Measurements from ENCODE around the gene IRF9. TPM values are rescaled to one million over a fixed set of nuclear protein-coding genes. Genes with fewer than 3 reads are reported as not detected.
A peak's percentile ranks its signal among the peaks of the same experiment; 100 is the strongest.

Gene IRF9
- total RNA-seq, 2 donors from 2014 or later: 12.5 to 21.5 TPM

- peak overlapping the region; percentile 78 to 93 (median 84) for H3K27ac ChIP-seq
- intact Hi-C loops (cut with DNase I): no loop called here
- ATAC-seq: no peak
- WGBS, 2 donors: 1 to 2% methylated on average over 8 to 9 of the region's 9 CpGs
- TF ChIP-seq POLR2A (IDR thresholded peaks at IDR 0.05) (no peak), CTCF (IDR thresholded peaks at IDR 0.05) (no peak)
- no peak for DNase-seq
- peak overlapping the region; percentile 87 to 96 for H3K4me3 ChIP-seq
- peaks cover 0 to 8% of the 10 kb centered on the region in 2 donors for H3K36me3 ChIP-seq (replicated peaks in 1 of 2; ENCODE audit: insufficient read depth in 1 of 2, low read depth in 2 of 2)
- H3K4me1 ChIP-seq: peaks cover 45% of the 10 kb centered on the region
- H3K9me3 ChIP-seq: no peaks in the 10 kb centered on the region
- H3K27me3 ChIP-seq: no peaks in the 10 kb centered on the region
These were observed 15.2 kb upstream of the IRF9 start for GRCh38 chr14:24145690-24146452.

GRCh38 chr14:24146453-24146977, 14.6 kb upstream of the IRF9 start, which contains the start of gene PSME2:
Gene PSME2, minus strand, starts transcription at chr14:24146610. Its CDS starts 29 bp downstream, at chr14:24146581.
- Histone ChIP-seq H3K27ac (peak within 1 kb of the TSS; percentile 78 to 93 (median 84)), H3K27me3 (no peaks in the 10 kb centered on the region), H3K36me3 (replicated peaks in 1 of 2; ENCODE audit: insufficient read depth in 1 of 2, low read depth in 2 of 2) (peaks cover 0 to 13% of the 10 kb centered on the region in 2 donors), H3K9me3 (no peaks in the 10 kb centered on the region), H3K4me3 (peak within 1 kb of the TSS; percentile 87 to 96), H3K4me1 (peaks cover 45% of the 10 kb centered on the region)
- ATAC-seq: peak; percentile 76
- DNase-seq: peak; percentile 94 to 98 (median 97)
- intact Hi-C loops (cut with DNase I): no loop called here
- WGBS, 2 donors: 0% methylated on average over 20 to 25 of the region's 25 CpGs
- TF ChIP-seq POLR2A (IDR thresholded peaks at IDR 0.05): peak in 2 of 3 donors; percentile 10 to 30
- TF ChIP-seq CTCF (IDR thresholded peaks at IDR 0.05): peak in 3 of 7 experiments; percentile 4 to 26 (median 16)

GRCh38 chr14:24146978-24147760, 13.9 kb upstream of the IRF9 start, which contains the start of gene RNF31:
Gene RNF31, plus strand, starts transcription at chr14:24147498. Its CDS starts 201 bp downstream, at chr14:24147699.
- Histone ChIP-seq H3K4me1 (peaks cover 41% of the 10 kb centered on the region), H3K9me3 (no peaks in the 10 kb centered on the region), H3K27ac (peak within 1 kb of the TSS; percentile 78 to 93 (median 84)), H3K27me3 (no peaks in the 10 kb centered on the region), H3K36me3 (replicated peaks in 1 of 2; ENCODE audit: insufficient read depth in 1 of 2, low read depth in 2 of 2) (peaks cover 0 to 16% of the 10 kb centered on the region in 2 donors), H3K4me3 (peak within 1 kb of the TSS; percentile 87 to 96)
- DNase-seq: peak; percentile 98 to 99 (median 98)
- intact Hi-C loops (cut with DNase I): no loop called here
- peak; percentile 93 for ATAC-seq
- TF ChIP-seq POLR2A (IDR thresholded peaks at IDR 0.05): peak in 2 of 3 donors; percentile 67 to 76
- peak in 1 of 7 experiments; percentile 3 for TF ChIP-seq CTCF (IDR thresholded peaks at IDR 0.05)
- WGBS, 2 donors: 0 to 2% methylated on average over 33 to 44 of the region's 57 CpGs

- peaks cover 36% of the 10 kb centered on the region for H3K4me1 ChIP-seq
- WGBS, 2 donors: 4 to 9% methylated on average over 13 to 27 of the region's 29 CpGs
- intact Hi-C loops (cut with DNase I): no loop called here
- ATAC-seq (no peak), DNase-seq (no peak)
- H3K9me3 ChIP-seq: no peaks in the 10 kb centered on the region
- H3K4me3 ChIP-seq: peak overlapping the region; percentile 87 to 96
- H3K27ac ChIP-seq: peak overlapping the region; percentile 76 to 87 (median 80)
- H3K27me3 ChIP-seq: no peaks in the 10 kb centered on the region
- TF ChIP-seq CTCF (IDR thresholded peaks at IDR 0.05) (no peak), POLR2A (IDR thresholded peaks at IDR 0.05) (no peak)
- peaks cover 0 to 16% of the 10 kb centered on the region in 2 donors for H3K36me3 ChIP-seq (replicated peaks in 1 of 2; ENCODE audit: insufficient read depth in 1 of 2, low read depth in 2 of 2)
These were observed 13.2 kb upstream of the IRF9 start for GRCh38 chr14:24147761-24148428.
